Measurements from ENCODE around the gene MMAB. TPM values are rescaled to one million over a fixed set of nuclear protein-coding genes. Genes with fewer than 3 reads are reported as not detected.

The MMAB gene
- total RNA-seq, 2 donors from 2014 or later: 59.1 to 76.6 TPM

GRCh38 chr12:109550281-109550680 is 23.0 kb downstream of the MMAB start:
- DNase-seq: no peak

DNA sequence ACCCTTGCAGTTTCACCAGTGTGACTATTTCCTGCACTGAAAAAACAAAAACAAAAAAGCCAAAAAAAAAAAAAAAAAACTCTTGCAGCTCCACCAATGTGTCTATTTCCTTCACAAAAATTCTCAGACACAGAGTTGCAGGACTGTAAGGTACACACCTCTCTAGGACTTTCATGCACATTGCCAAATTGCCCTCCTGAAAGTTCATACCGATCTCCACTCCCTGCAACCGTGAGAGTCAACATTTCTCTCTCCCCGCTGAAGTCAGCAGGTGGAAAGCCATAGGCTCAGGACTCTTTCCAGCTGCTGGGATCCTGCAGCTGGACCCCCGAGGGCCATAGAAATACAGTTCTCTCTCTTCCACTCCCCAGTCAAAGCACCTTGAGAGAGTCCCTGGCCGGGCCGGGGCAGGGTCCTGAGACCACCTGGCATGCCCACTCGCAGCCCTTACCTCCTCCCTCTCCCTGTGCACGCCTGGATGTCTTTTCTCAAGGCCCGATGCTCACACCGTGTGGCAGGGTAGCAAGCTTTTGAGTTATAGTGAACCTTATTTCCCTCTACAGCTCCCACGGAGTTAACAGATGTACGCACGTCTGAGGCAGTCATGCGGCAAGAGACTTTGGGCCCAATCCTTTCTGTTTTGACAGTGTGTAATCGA is 23.6 kb downstream of the MMAB start:
- H3K9ac ChIP-seq (ENCODE audit: low read depth in 2 of 2, low read length in 2 of 2): no peak overlapping the region
- TF ChIP-seq, protein P1, sequence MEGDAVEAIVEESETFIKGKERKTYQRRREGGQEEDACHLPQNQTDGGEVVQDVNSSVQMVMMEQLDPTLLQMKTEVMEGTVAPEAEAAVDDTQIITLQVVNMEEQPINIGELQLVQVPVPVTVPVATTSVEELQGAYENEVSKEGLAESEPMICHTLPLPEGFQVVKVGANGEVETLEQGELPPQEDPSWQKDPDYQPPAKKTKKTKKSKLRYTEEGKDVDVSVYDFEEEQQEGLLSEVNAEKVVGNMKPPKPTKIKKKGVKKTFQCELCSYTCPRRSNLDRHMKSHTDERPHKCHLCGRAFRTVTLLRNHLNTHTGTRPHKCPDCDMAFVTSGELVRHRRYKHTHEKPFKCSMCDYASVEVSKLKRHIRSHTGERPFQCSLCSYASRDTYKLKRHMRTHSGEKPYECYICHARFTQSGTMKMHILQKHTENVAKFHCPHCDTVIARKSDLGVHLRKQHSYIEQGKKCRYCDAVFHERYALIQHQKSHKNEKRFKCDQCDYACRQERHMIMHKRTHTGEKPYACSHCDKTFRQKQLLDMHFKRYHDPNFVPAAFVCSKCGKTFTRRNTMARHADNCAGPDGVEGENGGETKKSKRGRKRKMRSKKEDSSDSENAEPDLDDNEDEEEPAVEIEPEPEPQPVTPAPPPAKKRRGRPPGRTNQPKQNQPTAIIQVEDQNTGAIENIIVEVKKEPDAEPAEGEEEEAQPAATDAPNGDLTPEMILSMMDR (IDR thresholded peaks at IDR 0.05): no peak
- no peaks in the 10 kb centered on the region for H3K4me1 ChIP-seq
- DNase-seq: no peak
- no peaks in the 10 kb centered on the region for H3K9me3 ChIP-seq
- H3K4me3 ChIP-seq: no peak overlapping the region
- H3K27ac ChIP-seq: no peak overlapping the region
- peaks cover 9% of the 10 kb centered on the region for H3K27me3 ChIP-seq
- H3K36me3 ChIP-seq: no peaks in the 10 kb centered on the region
- intact Hi-C loops (cut with DNase I): no loop called here

More at GRCh38 chr12:109550281-109550680, 23.0 kb downstream of the MMAB start:
- intact Hi-C loops (cut with DNase I): no loop called here
- Histone ChIP-seq H3K27ac (no peak overlapping the region), H3K9me3 (no peaks in the 10 kb centered on the region), H3K4me3 (no peak overlapping the region), H3K36me3 (no peaks in the 10 kb centered on the region), H3K9ac (ENCODE audit: low read depth in 2 of 2, low read length in 2 of 2) (no peak overlapping the region), H3K27me3 (peaks cover 9% of the 10 kb centered on the region), H3K4me1 (no peaks in the 10 kb centered on the region)
- TF ChIP-seq, protein P1 (IDR thresholded peaks at IDR 0.05): no peak

GRCh38 chr12:109548258-109548657 is 25.0 kb downstream of the MMAB start:
- TF ChIP-seq, protein P1 (IDR thresholded peaks at IDR 0.05): no peak

DNA sequence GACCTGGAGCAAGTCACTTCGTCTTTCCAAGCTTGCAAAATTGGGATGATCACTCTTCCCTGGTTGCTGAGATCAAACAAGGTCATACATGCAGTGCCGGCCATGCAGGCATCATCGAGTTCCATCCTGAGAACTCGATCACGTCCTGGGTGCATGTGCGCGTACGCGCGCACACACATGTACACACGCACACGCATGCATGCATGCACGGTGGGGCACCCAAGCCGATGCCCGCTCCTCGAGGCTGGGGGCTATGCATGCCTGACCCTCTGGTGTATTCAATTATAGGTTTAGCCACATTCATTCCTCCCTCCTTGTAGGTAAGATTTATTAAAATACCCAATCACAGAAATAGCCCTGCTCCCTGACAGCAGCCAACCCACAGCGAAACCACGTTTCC is 26.0 kb downstream of the MMAB start:
- H3K4me3 ChIP-seq: no peak overlapping the region
- no peak for DNase-seq
- no peaks in the 10 kb centered on the region for H3K4me1 ChIP-seq
- no peak overlapping the region for H3K9ac ChIP-seq (ENCODE audit: low read depth in 2 of 2, low read length in 2 of 2)
- intact Hi-C loops (cut with DNase I): no loop called here
- H3K36me3 ChIP-seq: no peaks in the 10 kb centered on the region
- TF ChIP-seq, protein P1 (IDR thresholded peaks at IDR 0.05): no peak
- H3K9me3 ChIP-seq: no peaks in the 10 kb centered on the region
- no peaks in the 10 kb centered on the region for H3K27me3 ChIP-seq
- no peak overlapping the region for H3K27ac ChIP-seq

More at GRCh38 chr12:109548258-109548657, 25.0 kb downstream of the MMAB start:
- peaks cover 4% of the 10 kb centered on the region for H3K27me3 ChIP-seq
- intact Hi-C loops (cut with DNase I): no loop called here
- H3K9ac ChIP-seq (ENCODE audit: low read depth in 2 of 2, low read length in 2 of 2): no peak overlapping the region
- no peak overlapping the region for H3K4me3 ChIP-seq
- no peak for DNase-seq
- no peaks in the 10 kb centered on the region for H3K4me1 ChIP-seq
- no peaks in the 10 kb centered on the region for H3K9me3 ChIP-seq
- H3K27ac ChIP-seq: no peak overlapping the region
- no peaks in the 10 kb centered on the region for H3K36me3 ChIP-seq

DNA sequence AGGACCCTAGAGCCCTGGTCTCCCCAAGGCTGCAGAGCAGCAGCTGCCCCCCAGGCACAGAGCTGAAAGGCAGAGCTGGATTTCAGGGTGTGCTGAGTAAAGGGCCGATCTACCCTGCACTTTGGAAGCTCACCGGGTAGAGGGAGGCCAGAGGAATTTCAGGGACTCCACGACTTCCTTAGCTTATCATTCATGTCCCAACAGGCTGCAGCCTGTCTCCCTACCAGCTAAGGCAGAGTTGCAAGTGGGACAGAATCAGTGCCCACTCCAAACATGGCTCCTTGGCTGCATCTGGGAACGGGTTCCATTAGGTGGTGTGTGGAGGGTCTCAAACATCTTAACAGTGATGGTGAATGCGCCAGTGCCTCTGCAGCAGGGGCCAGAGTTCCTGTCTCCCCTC is 27.5 kb downstream of the MMAB start:
- H3K4me3 ChIP-seq: no peak overlapping the region
- no peaks in the 10 kb centered on the region for H3K4me1 ChIP-seq
- no peaks in the 10 kb centered on the region for H3K9me3 ChIP-seq
- H3K9ac ChIP-seq (ENCODE audit: low read depth in 2 of 2, low read length in 2 of 2): no peak overlapping the region
- TF ChIP-seq, protein P1 (IDR thresholded peaks at IDR 0.05): no peak
- intact Hi-C loops (cut with DNase I): no loop called here
- H3K36me3 ChIP-seq: no peaks in the 10 kb centered on the region
- H3K27me3 ChIP-seq: no peaks in the 10 kb centered on the region
- no peak overlapping the region for H3K27ac ChIP-seq
- no peak for DNase-seq
